GM18868 (cell line): ENCODE results near the gene ZBTB44.
"Not testable (repeated sequence)": the region's sequence is repeated elsewhere in the genome, so short reads cannot be mapped to it uniquely, and the experiment has no call there.

Experiments
- ATAC-seq: cut with Tn5 transposase; IDR thresholded peaks from one replicate; pipeline ENCODE4 v1.9.1; 2021; ENCODE audit warnings: mild to moderate bottlenecking, moderate library complexity; ENCODE audit not compliant: unreplicated experiment

The ZBTB44 gene

GRCh38 chr11:130314750-130315285 lies at the start of gene ZBTB44:
ZBTB44 (minus strand) TSS chr11:130314917; CDS start chr11:130261873, 53,044 bp downstream.
- peak; percentile 65 for ATAC-seq

- ATAC-seq: no peak
Measured at GRCh38 chr11:130359419-130359818, 44.7 kb upstream of the ZBTB44 start.

GRCh38 chr11:130358398-130358797 lies 43.7 kb upstream of the ZBTB44 start:
- ATAC-seq: no peak

- no peak for ATAC-seq
Measured at GRCh38 chr11:130347261-130347660, 32.5 kb upstream of the ZBTB44 start.

- no peak for ATAC-seq
Measured at GRCh38 chr11:130344841-130345240, 30.1 kb upstream of the ZBTB44 start.

- no peak for ATAC-seq
Measured at GRCh38 chr11:130340671-130341319, 26.1 kb upstream of the ZBTB44 start.

- no peak for ATAC-seq
Measured at GRCh38 chr11:130338667-130339066, 23.9 kb upstream of the ZBTB44 start.

GRCh38 chr11:130337281-130338089 lies 22.8 kb upstream of the ZBTB44 start:
- no peak for ATAC-seq

GRCh38 chr11:130331397-130331796 lies 16.7 kb upstream of the ZBTB44 start:
- not testable (repeated sequence) for ATAC-seq

- ATAC-seq: no peak
Measured at GRCh38 chr11:130330101-130330684, 15.5 kb upstream of the ZBTB44 start.

GRCh38 chr11:130328420-130328819 lies 13.7 kb upstream of the ZBTB44 start:
- no peak for ATAC-seq

- no peak for ATAC-seq
Measured at GRCh38 chr11:130327716-130328115, 13.0 kb upstream of the ZBTB44 start.

- no peak for ATAC-seq
Measured at GRCh38 chr11:130325691-130326090, 11.0 kb upstream of the ZBTB44 start.

GRCh38 chr11:130323452-130324450 lies 9.0 kb upstream of the ZBTB44 start:
- no peak for ATAC-seq

- ATAC-seq: no peak
Measured at GRCh38 chr11:130322126-130322525, 7.4 kb upstream of the ZBTB44 start.

- no peak for ATAC-seq
Measured at GRCh38 chr11:130318031-130318673, 3.4 kb upstream of the ZBTB44 start.

- peak; percentile 21 for ATAC-seq
Measured at GRCh38 chr11:130315354-130315970, 745 bp upstream of the ZBTB44 start.

GRCh38 chr11:130314184-130314749 lies 450 bp downstream of the ZBTB44 start:
- ATAC-seq: peak; percentile 65
